Small intestine (tissue), 7 donors: Measurements from ENCODE around the gene GTPBP6. TPM values are rescaled to one million over a fixed set of nuclear protein-coding genes. Genes with fewer than 3 reads are reported as not detected.

Source experiments
- DNase-seq, 2 donors: peaks; one replicate each; pipeline versions ENCODE4 v3.0.0 to v3.0.0-alpha.2; 2013
- FAIRE-seq: peaks from 2 replicates; lab custom pipeline; 2012; peaks lifted over from hg19 to GRCh38; lab: Jason Lieb, UNC
- H3K27ac ChIP-seq, 3 donors: one replicate each; pipeline ENCODE4 v1.5.1; 2013; ENCODE audit warnings: low read length in 2 of 3, mild to moderate bottlenecking in 2 of 3, control low read depth in 1 of 3, inconsistent platforms in 1 of 3, low read depth in 1 of 3, moderate library complexity in 1 of 3
- H3K27me3 ChIP-seq, 3 donors: one replicate each; pipeline ENCODE4 v1.6.1; 2013; ENCODE audit warnings: low read length in 3 of 3, inconsistent platforms in 1 of 3; ENCODE audit not compliant: control insufficient read depth in 3 of 3, insufficient read depth in 3 of 3
- H3K36me3 ChIP-seq, 3 donors: one replicate each; pipeline ENCODE4 v1.6.1; 2013; ENCODE audit warnings: low read length in 3 of 3, inconsistent platforms in 1 of 3, low read depth in 1 of 3, mild to moderate bottlenecking in 1 of 3, moderate library complexity in 1 of 3; ENCODE audit not compliant: control insufficient read depth in 3 of 3, insufficient read depth in 2 of 3
- H3K4me1 ChIP-seq, 3 donors: one replicate each; pipeline ENCODE4 v1.6.1; 2013; ENCODE audit warnings: low read length in 2 of 3, inconsistent platforms in 1 of 3, low read depth in 1 of 3, mild to moderate bottlenecking in 1 of 3, moderate library complexity in 1 of 3; ENCODE audit not compliant: control insufficient read depth in 3 of 3, insufficient read depth in 2 of 3
- H3K4me3 ChIP-seq, 3 donors: one replicate each; pipeline ENCODE4 v1.5.1; 2013; ENCODE audit warnings: low read length in 3 of 3, control low read depth in 1 of 3, inconsistent platforms in 1 of 3, low read depth in 1 of 3, mild to moderate bottlenecking in 1 of 3, moderate library complexity in 1 of 3
- H3K9me3 ChIP-seq, 2 donors: one replicate each; pipeline ENCODE4 v1.6.1; 2013; ENCODE audit warnings: low read depth in 1 of 2, low read length in 1 of 2; ENCODE audit not compliant: control insufficient read depth in 2 of 2, insufficient read depth in 1 of 2
- WGBS, 3 donors: extraction: QIAGEN DNeasy Blood & Tissue Kit; methylation state at CpG; one replicate each; pipeline ENCODE4 v1.1.7; 2013; 5-methylcytosine and 5-hydroxymethylcytosine counted together
- polyA plus RNA-seq, 4 donors: library from polyadenylated mRNA; stranded (reverse) in 3 of 4; unstranded in 1 of 4; fragments of 200-250 nt in 3 of 4; fragments of 120-200 nt in 1 of 4; gene quantifications; one replicate each; pipeline versions ENCODE4 v1.2.1 to v1.2.3, GENCODE V29; 2013
- donor health status: healthy with polysubstance abuse.
- donor health status: control.
- donor health status: control.
- donor health status: Bipolar disorder and iron deficiency.
- donor health status: healthy.

The GTPBP6 gene
- polyA plus RNA-seq, 4 donors = 34.9 to 69.7 (median 44.8) TPM

GRCh38 chrX:361231-362145 lies 42.9 kb upstream of the GTPBP6 start:
- FAIRE-seq = no peak
- no peak for DNase-seq
- peaks cover 3 to 48% of the 10 kb centered on the region in 2 donors for H3K9me3 ChIP-seq

DNA sequence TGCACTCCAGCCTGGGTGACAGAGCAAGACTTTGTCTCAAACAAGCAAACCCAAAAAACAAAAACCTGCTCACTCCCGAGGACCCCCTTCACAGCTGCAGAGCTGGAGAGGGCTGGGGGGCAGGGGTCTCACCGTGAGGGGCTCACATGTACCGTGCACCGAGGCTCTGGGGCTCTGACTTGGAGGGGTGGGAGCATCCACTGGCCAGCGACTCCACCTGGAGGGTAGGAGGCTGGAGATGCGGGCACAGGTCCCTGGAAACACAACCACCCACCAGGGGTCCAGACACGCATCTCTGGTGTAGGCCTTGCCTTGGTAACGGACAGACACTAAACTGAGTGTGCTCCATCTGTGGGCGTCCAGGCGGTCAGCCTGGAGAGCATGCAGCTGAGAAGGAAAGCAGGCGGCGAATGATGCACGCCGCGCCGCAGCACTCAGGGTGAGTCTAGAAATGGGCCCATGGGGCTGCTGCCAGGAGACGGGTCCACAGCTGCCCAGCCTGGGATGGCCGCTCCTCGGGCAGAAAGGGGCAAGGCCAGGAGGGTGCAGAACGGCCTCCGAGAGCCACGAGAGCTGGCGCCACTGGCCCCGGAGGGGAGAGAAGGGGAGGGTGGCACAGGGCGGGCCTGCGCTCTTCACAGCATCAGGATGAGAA lies 42.0 kb upstream of the GTPBP6 start:
- Histone ChIP-seq H3K27ac (no peak overlapping the region), H3K4me3 (no peak overlapping the region), H3K27me3 (no peaks in the 10 kb centered on the region), H3K9me3 (peaks cover 3 to 48% of the 10 kb centered on the region in 2 donors), H3K36me3 (peaks cover 0 to 28% (median 3%) of the 10 kb centered on the region in 3 donors), H3K4me1 (no peaks in the 10 kb centered on the region)
- no peak for DNase-seq
- no peak for FAIRE-seq
- WGBS, 3 donors = 92 to 96% (median 94%) methylated on average over 26 of the region's 26 CpGs

More at GRCh38 chrX:361231-362145, 42.9 kb upstream of the GTPBP6 start:
- H3K27ac ChIP-seq = no peak overlapping the region
- WGBS, 3 donors = 96 to 98% (median 96%) methylated on average over 52 to 54 of the region's 54 CpGs
- no peak overlapping the region for H3K4me3 ChIP-seq
- H3K36me3 ChIP-seq = peaks cover 0 to 28% (median 3%) of the 10 kb centered on the region in 3 donors
- no peaks in the 10 kb centered on the region for H3K27me3 ChIP-seq
- H3K4me1 ChIP-seq = no peaks in the 10 kb centered on the region

- Histone ChIP-seq H3K9me3 (peaks cover 3 to 43% of the 10 kb centered on the region in 2 donors), H3K4me1 (no peaks in the 10 kb centered on the region), H3K4me3 (no peak overlapping the region), H3K27ac (no peak overlapping the region), H3K27me3 (no peaks in the 10 kb centered on the region), H3K36me3 (peaks cover 0 to 30% (median 3%) of the 10 kb centered on the region in 3 donors)
- 94 to 98% (median 96%) methylated on average over 30 to 49 of the region's 49 CpGs for WGBS, 3 donors
- no peak for FAIRE-seq
- no peak for DNase-seq
These were observed 40.1 kb upstream of the GTPBP6 start for GRCh38 chrX:358651-359143.

DNA sequence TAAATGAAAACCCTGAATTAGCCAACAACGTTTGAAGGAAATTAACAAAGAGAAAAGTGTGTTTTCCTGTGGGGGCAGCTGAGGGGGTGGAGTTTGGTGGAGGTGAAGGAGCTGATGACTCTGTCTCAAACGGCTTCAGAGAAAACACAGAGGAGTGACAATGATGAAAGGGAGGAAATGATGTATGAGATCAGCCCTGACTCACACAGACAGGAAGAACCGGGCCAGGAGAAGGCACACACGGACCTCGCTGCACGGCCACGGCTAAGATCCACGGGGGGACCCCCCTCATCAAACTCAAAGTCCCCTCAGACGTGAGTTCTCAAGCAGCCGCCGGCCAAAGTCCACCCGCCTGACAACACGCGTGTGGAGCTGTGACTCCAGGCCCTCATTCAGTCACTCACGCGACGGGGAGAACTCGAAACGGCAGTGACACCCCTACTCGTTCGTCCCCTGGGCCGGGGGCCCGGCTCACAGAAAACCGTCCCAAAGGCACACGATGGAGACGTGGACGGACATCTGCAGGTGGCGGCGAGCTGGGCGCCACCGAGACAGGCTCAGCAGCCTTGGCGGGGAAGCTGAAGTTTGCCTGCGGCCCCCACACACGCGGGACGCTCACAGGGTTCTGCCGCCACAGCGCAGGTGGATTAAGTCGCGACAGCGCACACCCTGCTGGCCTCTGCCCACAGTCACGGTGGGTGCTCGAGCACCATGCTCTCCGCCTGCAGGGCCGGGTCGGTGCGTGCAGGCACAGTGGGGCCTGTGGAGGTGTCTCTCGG lies 39.3 kb upstream of the GTPBP6 start:
- peaks cover 3 to 34% of the 10 kb centered on the region in 2 donors for H3K9me3 ChIP-seq
- 88 to 93% (median 89%) methylated on average over 46 to 48 of the region's 48 CpGs for WGBS, 3 donors
- H3K4me1 ChIP-seq = no peaks in the 10 kb centered on the region
- no peak overlapping the region for H3K4me3 ChIP-seq
- no peak for DNase-seq
- peaks cover 0 to 30% (median 3%) of the 10 kb centered on the region in 3 donors for H3K36me3 ChIP-seq
- no peak for FAIRE-seq
- H3K27ac ChIP-seq = no peak overlapping the region
- no peaks in the 10 kb centered on the region for H3K27me3 ChIP-seq

- no peaks in the 10 kb centered on the region for H3K27me3 ChIP-seq
- H3K4me1 ChIP-seq = no peaks in the 10 kb centered on the region
- no peak for DNase-seq
- peaks cover 3 to 35% of the 10 kb centered on the region in 2 donors for H3K9me3 ChIP-seq
- peaks cover 0 to 36% (median 3%) of the 10 kb centered on the region in 3 donors for H3K36me3 ChIP-seq
- FAIRE-seq = no peak
- no peak overlapping the region for H3K4me3 ChIP-seq
- WGBS, 3 donors = 87 to 92% (median 90%) methylated on average over 14 of the region's 14 CpGs
- no peak overlapping the region for H3K27ac ChIP-seq
These were observed 38.6 kb upstream of the GTPBP6 start for GRCh38 chrX:357035-357692.

DNA sequence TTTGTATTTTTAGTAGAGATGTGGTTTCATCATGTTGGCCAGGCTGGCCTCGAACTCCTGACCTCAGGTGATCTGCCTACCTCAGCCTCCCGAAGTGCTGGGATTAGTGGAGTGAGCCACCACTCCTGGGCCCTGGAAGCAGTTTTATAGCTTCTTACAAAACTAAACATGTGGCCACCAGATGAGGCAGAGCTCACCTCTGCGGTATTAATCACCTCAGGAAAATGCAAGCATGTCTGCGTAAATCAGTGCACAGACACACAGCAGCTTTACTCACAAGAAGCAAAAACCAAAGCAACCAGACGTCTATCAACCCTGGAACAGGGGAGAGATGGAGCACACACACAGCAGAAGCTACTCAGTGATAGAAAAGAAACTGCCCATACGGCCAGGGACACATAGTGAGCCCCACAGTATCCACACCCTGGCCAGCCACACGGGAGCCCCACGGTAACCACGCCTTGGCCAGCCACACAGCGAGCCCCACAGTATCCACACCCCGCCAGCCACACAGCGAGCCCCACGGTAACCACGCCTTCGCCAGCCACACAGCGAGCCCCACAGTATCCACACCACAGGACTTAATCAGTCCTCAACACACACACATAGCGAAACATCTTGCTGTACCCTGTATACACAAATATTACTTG lies 37.9 kb upstream of the GTPBP6 start:
- 89 to 93% (median 93%) methylated on average over 17 of the region's 17 CpGs for WGBS, 3 donors
- Histone ChIP-seq H3K4me1 (no peaks in the 10 kb centered on the region), H3K27me3 (no peaks in the 10 kb centered on the region), H3K9me3 (peaks cover 3 to 30% of the 10 kb centered on the region in 2 donors), H3K4me3 (no peak overlapping the region), H3K36me3 (peaks cover 0 to 36% (median 3%) of the 10 kb centered on the region in 3 donors), H3K27ac (no peak overlapping the region)
- no peak for FAIRE-seq
- no peak for DNase-seq

DNA sequence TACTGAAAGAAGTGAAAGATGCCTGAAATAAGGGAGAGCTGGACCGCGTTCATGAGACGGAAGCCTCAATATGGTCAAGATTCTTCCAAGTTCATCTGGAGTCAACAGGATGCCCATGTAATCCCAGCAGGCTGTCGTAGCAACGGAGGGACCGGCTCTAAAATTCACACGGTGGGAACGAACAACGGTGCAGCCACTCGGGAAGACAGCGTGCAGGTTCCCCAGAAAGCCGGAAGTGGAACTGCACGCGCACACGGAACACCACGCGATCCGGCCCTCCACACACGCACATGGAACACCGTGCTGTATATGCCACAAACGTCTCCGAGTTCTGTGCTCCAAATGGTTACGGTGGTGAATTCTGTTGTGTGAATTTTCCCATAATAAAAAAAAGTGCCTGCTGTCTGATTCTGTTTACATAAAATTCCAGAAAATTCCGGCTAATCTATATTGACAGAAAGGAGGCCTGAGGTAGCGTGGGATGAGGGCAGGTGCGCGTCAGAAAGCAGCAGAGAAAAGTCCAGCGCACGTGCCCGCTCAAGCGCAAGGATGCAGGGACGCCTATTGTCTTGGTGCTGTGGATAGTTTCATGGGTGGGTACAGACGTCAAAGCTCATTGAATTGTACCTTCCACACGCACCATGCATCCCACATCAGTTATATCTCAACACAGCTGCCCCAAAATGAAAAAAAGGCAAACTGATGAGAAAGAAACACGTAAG lies 36.9 kb upstream of the GTPBP6 start:
- H3K36me3 ChIP-seq = peaks cover 0 to 26% (median 0%) of the 10 kb centered on the region in 3 donors
- DNase-seq (no peak), FAIRE-seq (no peak)
- WGBS, 3 donors = 95 to 98% (median 95%) methylated on average over 35 of the region's 35 CpGs
- H3K4me1 ChIP-seq = no peaks in the 10 kb centered on the region
- H3K27ac ChIP-seq = no peak overlapping the region
- H3K9me3 ChIP-seq = peaks cover 0 to 29% of the 10 kb centered on the region in 2 donors
- no peak overlapping the region for H3K4me3 ChIP-seq
- H3K27me3 ChIP-seq = no peaks in the 10 kb centered on the region
